Heart left ventricle (tissue), 13 donors: ENCODE data around the gene PRSS1.

Experiments used
- POLR2A ChIP-seq, 2 donors: fragments of 450-650 bp; IDR thresholded peaks; one replicate each; pipeline ENCODE4 v1.6.1; 2017; ENCODE audit warnings: antibody characterized with exemption in 2 of 2, mild to moderate bottlenecking in 2 of 2, moderate library complexity in 2 of 2
- TF ChIP-seq, protein P1 (sequence below), 12 donors: fragments of 200-600 bp; sonication (generic) in 4 of 12; IDR thresholded peaks; one replicate each; pipeline versions ENCODE4 v1.5.0 to v1.8.0; 2018 to 2022; ENCODE audit warnings: antibody characterized with exemption in 12 of 12, mild to moderate bottlenecking in 5 of 12
- donor health status: ischemic (EF 13 %, LVEDD 7.1; RV severe dilation, severe dysfunction).
- donor health status: DM: no; HTN: yes; CAD: no.
- donor health status: DM: no; HTN: no; CAD: no.
- donor health status: ischemic (EF 25% LVEDD 6.9; RV normal size, moderate dysfunction).
- donor health status: ischemic (EF 25% LVEDD 5.7; RV mildly dilated, moderate dysfunction).
- donor health status: ischemic (EF 35%, LVEDD 5.7; RV mildly dilated, moderate dysfunction).
- donor health status: nonischemic (EF 11% LVEDD 7.7; RV severe dilation, severe dysfunction).
- donor health status: DM: yes; HTN: yes; CAD: no.
- donor health status: PGD.
- donor health status: ischemic (EF 29% LVEDD 5.4; RV normal size, mild dysfunction).
- donor health status: nonischemic (EF 23%, LVEDD 6.1; RV moderate dilation, normal function).

DNA sequence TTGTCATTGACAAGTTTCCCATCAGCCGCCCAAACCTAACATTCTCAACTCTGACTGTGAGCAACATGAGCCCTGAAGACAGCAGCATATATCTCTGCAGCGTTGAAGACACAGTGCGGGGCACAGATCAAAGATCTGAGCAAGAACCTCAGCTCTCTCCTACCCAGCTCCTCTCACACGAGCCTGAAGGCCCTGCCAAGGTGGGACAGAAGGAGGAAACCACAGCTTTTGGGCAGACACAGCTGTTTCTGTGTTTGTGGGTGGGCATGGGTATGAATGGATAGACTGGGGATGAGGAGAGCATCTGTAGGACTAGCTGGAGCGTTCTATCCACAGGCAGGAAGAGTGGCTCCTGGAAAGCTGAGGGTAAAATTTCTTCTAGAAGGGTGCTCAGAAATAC lies 8.5 kb upstream of the PRSS1 start:
- TF ChIP-seq, protein P1, sequence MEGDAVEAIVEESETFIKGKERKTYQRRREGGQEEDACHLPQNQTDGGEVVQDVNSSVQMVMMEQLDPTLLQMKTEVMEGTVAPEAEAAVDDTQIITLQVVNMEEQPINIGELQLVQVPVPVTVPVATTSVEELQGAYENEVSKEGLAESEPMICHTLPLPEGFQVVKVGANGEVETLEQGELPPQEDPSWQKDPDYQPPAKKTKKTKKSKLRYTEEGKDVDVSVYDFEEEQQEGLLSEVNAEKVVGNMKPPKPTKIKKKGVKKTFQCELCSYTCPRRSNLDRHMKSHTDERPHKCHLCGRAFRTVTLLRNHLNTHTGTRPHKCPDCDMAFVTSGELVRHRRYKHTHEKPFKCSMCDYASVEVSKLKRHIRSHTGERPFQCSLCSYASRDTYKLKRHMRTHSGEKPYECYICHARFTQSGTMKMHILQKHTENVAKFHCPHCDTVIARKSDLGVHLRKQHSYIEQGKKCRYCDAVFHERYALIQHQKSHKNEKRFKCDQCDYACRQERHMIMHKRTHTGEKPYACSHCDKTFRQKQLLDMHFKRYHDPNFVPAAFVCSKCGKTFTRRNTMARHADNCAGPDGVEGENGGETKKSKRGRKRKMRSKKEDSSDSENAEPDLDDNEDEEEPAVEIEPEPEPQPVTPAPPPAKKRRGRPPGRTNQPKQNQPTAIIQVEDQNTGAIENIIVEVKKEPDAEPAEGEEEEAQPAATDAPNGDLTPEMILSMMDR (IDR thresholded peaks at IDR 0.05): no peak
- no peak for TF ChIP-seq POLR2A (IDR thresholded peaks at IDR 0.05)
